IPS-NIHi11 (cell line): ENCODE measurements around the gene CRLF1.

Experiments
- DNase-seq: peaks from one replicate; pipeline ENCODE4 v3.0.0; 2012; ENCODE audit warnings: mixed read lengths, low spot score

CRLF1 gene

GRCh38 chr19:18557411-18558201, 49.0 kb downstream of the CRLF1 start, which contains the start of gene KXD1:
KXD1 (plus strand) TSS chr19:18557870; CDS start chr19:18562057, 4,187 bp downstream.
- peak; percentile 95 for DNase-seq

DNA sequence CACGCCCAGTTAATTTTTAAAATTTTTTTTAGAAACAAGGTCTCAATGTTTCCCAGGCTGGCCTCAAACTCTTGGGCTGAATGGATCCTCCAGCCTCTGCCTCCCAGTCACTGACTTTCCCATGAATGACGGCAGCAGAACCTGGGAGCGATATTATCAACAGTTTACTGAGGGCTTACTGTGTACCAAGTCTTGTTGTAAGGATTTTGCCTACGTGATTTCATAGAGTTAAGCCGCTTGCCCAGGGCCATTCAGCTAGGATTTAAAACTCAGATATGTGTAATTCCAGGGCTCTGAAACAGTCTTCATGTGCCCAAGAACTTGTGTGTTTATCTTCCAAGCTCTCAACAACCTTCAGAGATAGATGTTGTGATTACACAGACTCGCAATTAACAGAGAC, 55.0 kb downstream of the CRLF1 start:
- DNase-seq, result no peak

DNA sequence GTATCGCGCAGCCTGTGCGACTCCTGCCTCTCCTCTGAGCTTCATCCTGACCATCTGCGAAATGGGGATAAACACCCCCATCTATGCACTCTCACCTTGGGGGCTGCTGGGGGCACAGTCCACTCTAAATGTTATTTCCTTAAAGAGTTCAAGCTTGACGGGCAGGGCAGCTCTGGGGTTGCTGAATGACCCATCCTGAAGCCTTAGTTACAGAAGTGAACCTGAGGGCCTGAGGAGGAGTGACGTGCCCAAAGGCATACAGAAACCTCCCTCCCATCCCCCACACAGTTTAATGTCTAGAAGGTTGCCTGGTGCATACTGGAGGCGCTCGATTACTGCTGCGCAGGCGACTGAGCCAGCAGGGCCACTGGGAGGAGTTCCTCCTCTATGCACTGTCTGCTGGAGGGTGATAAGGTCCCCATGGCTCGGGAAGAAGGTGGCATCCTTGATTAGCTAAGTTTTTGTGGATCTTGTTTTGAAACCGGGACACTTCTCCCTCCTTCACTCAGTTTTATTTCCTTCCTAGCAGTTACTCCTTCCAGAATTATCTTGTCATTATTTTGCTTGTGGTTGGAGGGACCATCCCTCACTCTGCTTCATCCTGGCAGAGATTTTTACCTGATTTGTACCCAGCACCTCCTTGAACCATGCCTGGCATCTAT, 62.7 kb downstream of the CRLF1 start:
- peak; percentile 67 for DNase-seq
